Upper lobe of left lung (tissue), 4 donors: ENCODE data around the gene PNPLA8.

Source experiments
- POLR2A ChIP-seq, 4 donors: fragments of 450-650 bp; IDR thresholded peaks; one replicate each; pipeline ENCODE4 v1.5.1; 2016 to 2017; ENCODE audit warnings: antibody characterized with exemption in 4 of 4, mild to moderate bottlenecking in 2 of 4
- TF ChIP-seq, protein P1 (sequence below), 6 experiments: fragments of 450-650 bp in 4 of 6; fragments of 200-600 bp in 2 of 6; sonication (generic) in 2 of 6; IDR thresholded peaks; one replicate each; pipeline ENCODE4 v1.5.1; 2016 to 2019; ENCODE audit warnings: antibody characterized with exemption in 6 of 6

DNA sequence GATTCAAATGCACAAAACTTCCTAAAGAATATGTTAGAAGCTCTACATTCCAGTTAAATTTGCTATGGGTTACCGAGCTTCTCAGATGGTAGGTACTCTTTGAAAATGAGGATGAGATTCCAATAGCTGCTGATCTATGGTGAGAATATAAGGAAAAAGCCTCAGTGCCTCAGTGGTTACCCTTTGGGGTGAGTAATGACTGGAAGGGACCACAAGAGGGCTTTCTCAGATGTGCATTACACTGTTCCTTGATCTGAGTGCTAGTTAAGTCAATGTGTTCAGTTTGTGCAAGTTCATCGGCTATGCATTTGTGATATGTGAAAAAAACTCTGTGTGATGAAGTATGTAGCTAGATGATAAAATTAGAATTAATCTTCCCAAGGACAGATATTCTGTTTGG is 73.2 kb downstream of the PNPLA8 start:
- TF ChIP-seq, protein P1, sequence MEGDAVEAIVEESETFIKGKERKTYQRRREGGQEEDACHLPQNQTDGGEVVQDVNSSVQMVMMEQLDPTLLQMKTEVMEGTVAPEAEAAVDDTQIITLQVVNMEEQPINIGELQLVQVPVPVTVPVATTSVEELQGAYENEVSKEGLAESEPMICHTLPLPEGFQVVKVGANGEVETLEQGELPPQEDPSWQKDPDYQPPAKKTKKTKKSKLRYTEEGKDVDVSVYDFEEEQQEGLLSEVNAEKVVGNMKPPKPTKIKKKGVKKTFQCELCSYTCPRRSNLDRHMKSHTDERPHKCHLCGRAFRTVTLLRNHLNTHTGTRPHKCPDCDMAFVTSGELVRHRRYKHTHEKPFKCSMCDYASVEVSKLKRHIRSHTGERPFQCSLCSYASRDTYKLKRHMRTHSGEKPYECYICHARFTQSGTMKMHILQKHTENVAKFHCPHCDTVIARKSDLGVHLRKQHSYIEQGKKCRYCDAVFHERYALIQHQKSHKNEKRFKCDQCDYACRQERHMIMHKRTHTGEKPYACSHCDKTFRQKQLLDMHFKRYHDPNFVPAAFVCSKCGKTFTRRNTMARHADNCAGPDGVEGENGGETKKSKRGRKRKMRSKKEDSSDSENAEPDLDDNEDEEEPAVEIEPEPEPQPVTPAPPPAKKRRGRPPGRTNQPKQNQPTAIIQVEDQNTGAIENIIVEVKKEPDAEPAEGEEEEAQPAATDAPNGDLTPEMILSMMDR (IDR thresholded peaks at IDR 0.05): peak in 5 of 6 experiments; percentile 15 to 47 (median 33)
- no peak for TF ChIP-seq POLR2A (IDR thresholded peaks at IDR 0.05)
